Cardiac fibroblast (primary cell): ENCODE results near the gene MRGPRF.
A peak's percentile ranks its signal among the peaks of the same experiment; 100 is the strongest.

Experiments
- DNase-seq, 2 donors: peaks; one replicate each; pipeline versions ENCODE4 v3.0.0 to v3.0.0-alpha.2; 2010; ENCODE audit warnings: low read depth in 2 of 2
- H3K4me3 ChIP-seq, 2 donors: replicated peaks in 1 of 2; 1 replicate in 1 of 2; 2 replicates in 1 of 2; pipeline ENCODE4 v1.5.1; 2011; ENCODE audit warnings: low read depth in 2 of 2, low read length in 2 of 2, mild to moderate bottlenecking in 2 of 2, moderate library complexity in 1 of 2
- TF ChIP-seq, protein P1 (sequence below): IDR thresholded peaks from one replicate; pipeline ENCODE4 v1.5.1; 2011; ENCODE audit warnings: low read depth, mild to moderate bottlenecking, low read length, inconsistent platforms

Gene MRGPRF

DNA sequence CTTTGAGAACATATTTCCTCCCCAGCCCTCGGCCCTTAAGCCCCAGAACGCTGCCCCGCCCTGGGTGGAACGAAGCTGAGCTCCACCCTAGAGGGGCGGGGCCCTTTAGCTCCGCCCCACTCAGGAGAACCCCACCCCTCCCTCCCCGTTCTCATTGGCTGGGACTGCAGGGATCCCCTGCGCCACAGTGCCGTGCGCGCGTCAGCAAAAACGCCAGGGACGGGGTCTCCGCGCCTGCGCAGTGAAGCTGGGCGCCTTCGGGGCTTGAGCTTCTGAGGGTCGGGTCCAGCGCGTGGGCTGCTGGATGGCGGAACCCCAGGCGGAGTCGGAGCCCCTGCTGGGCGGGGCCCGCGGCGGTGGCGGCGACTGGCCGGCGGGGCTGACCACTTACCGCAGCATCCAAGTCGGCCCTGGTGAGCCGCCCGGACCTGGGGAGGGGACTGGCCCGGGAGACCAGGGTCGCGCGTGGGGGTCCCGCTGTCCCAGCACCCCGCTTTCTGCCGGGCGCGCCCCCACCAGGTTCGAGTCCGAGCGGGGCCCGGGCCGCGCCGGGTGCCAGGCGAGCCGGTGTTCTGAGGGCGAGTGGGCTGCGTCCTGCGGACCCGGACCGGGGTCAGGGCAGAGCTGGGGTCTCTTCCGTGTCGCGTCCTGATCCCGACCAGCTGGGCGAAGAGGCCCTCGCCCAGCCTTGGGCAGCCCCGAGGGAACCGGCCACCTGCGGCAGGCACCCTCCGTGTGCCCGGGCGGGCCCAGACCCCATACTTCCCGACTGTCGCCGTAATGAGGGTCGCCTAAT lies 35.8 kb upstream of the MRGPRF start, which contains the start of gene TPCN2:
TPCN2 (plus strand) TSS at position 239 of the 796 bp plus-strand sequence; CDS start at position 305, 66 bp downstream.
- peak within 1 kb of the TSS; percentile 71 to 84 for H3K4me3 ChIP-seq
- peak; percentile 94 to 98 for DNase-seq
- TF ChIP-seq, protein P1, sequence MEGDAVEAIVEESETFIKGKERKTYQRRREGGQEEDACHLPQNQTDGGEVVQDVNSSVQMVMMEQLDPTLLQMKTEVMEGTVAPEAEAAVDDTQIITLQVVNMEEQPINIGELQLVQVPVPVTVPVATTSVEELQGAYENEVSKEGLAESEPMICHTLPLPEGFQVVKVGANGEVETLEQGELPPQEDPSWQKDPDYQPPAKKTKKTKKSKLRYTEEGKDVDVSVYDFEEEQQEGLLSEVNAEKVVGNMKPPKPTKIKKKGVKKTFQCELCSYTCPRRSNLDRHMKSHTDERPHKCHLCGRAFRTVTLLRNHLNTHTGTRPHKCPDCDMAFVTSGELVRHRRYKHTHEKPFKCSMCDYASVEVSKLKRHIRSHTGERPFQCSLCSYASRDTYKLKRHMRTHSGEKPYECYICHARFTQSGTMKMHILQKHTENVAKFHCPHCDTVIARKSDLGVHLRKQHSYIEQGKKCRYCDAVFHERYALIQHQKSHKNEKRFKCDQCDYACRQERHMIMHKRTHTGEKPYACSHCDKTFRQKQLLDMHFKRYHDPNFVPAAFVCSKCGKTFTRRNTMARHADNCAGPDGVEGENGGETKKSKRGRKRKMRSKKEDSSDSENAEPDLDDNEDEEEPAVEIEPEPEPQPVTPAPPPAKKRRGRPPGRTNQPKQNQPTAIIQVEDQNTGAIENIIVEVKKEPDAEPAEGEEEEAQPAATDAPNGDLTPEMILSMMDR, result no peak

DNA sequence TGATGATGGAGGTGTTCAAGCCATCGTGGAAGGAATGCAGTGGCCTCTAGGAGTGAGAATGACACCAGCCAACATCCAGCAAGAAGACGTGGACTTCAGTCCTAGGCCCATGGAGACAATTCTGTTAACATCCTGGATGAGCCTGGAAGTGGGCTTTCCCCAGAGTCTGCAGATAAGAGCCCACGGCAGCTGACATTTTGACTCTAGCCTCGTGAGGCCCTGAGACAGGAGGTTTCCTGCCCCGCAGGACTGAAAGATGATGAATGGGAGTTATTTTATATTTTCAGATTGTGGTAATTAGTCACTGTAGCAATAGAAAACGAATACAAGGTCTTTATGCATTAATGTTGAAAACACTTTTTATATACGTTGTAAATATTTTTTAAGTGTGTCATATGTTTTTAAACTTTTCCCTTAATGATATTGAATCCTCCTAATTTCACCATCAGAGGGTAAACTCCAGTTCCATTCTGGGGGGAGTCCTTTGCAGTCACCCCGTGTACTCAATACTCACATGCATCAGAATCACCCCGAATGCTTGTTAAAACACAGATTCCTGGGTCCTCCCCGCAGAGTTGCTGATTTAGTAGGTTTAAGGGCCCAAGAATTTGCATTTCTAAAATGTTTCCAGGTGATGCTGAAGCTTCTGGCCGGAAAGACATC lies 35.1 kb upstream of the MRGPRF start:
- DNase-seq, result peak in 1 of 2 donors; percentile 24
- H3K4me3 ChIP-seq, result peak overlapping the region; percentile 71 to 84
- TF ChIP-seq, protein P1, result no peak

DNA sequence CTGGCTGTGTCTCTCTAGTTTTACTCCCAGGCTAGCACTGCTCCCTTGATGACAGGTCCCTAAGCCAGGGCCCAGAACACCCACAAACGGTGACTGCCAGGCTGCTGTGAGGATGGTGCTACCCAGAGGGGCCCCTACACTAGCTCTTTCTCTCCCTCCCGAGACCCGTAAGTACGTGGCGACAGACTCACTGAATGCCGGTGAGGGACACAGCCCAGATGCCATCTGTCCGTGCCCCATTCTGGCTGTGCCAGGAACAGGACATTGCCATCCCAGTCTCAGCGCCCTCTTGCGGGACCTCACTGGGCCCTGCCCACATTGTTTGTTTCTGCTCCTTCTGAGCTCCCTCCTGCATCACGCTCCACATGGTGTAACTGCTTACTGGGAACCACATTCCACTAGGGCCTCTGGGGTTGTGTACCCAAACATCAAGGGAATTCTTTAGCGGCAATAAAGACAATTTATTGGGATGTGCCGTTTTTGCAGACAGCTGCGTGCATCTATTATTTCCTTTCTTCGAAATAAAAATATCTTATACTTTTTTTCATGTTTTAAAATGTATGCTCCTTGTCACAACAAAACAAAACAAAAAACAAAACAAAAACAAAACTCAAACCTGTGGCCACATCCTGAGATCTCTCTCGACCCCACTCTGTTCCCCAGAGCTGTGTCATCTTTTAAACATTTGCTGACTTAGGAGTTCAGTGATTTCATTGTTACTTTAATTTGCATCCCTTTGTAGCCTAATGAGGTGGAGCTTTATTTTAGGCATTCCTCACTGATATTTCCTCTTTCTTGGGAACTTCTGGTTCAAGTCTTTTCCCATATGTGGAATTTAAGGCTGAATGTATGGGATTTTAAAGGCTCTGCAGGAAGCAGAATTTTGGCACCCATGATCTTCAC lies 31.3 kb upstream of the MRGPRF start:
- peak; percentile 69 to 72 for DNase-seq
- H3K4me3 ChIP-seq, result no peak overlapping the region
- TF ChIP-seq, protein P1, result peak; percentile 73

DNA sequence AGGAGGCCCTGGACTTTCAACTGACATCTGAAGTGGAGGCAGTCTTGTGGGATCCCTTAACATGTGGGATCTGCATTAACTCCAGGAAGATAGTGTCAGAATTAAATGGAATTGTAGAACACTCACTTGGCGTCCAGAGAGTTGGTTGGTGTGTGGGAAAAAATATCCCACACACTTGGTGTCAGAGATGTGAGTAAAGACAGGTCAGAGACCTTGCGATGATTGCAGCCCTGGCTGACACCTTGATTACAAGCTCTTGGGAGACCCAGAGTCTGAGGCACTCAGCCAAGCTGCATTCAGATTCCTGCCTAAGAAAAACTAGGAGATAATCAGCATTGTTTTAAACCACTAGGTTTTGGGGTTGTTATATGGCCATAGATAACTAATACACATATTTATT lies 28.5 kb upstream of the MRGPRF start:
- no peak overlapping the region for H3K4me3 ChIP-seq
- TF ChIP-seq, protein P1, result no peak
- DNase-seq, result peak in 1 of 2 donors; percentile 48

DNA sequence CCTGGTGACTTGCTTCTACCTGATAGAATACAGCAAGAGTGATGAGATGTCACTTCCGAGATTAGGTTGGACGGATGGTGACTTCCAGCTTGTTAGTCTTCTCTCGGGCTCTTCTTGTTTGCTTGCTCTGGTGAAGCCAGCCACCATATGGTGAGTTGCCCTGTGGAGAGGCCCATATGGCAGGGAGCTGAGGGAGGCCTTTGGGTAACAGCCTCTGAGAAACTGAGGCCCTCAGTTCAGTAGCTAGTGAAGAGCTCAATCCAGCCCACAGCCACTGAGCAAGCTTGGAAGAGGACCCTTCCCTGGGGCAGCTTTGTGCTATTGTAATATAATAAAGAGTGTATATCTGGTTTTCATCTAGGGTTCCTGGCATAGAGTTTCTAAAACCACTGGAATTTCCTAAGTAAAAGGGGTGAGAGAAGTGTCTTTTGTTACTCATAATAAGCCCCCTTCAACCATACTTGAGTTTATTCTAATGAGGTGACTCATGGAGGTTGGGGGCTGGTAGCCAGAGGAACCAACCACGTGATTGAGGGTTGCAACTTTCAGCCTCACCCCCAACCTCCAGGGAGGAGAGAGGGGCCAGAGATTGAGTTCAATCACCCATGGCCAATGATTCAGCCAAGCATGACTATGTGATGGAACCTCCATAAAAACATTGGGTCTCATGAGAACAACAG lies 27.7 kb upstream of the MRGPRF start:
- no peak overlapping the region for H3K4me3 ChIP-seq
- peak; percentile 57 to 61 for DNase-seq
- TF ChIP-seq, protein P1, result no peak

DNA sequence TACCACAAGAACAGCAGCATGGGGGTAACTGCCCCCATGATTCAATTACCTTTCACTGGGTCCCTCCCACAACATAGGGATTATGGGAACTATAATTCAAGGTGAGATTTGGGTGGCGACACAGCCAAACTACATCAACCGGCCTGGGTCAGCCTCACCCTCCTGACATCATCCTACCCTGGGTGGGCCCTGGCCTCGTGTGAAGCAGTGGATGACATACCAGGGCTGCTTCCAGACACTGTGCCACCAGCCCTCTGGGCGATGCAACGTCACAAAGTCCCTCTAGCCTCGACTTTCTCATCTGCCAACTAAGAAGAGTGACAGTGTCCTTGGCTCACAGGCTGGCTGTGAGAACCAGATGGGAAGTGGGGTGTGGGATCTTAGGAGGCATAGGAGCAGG lies 27.0 kb upstream of the MRGPRF start:
- TF ChIP-seq, protein P1, result no peak
- no peak overlapping the region for H3K4me3 ChIP-seq
- DNase-seq, result no peak
